Stomach (tissue), 9 donors: Measurements from ENCODE around the gene TBCEL. TPM values are rescaled to one million over a fixed set of nuclear protein-coding genes. Genes with fewer than 3 reads are reported as not detected.
"Not testable (repeated sequence)": the region's sequence is repeated elsewhere in the genome, so short reads cannot be mapped to it uniquely, and the experiment has no call there.

Source experiments
- DNase-seq, 2 donors: peaks; one replicate each; pipeline versions ENCODE4 v3.0.0 to v3.0.0-alpha.2; 2013 to 2019
- H3K27ac ChIP-seq, 5 donors: fragments of 200-600 bp in 4 of 5; sonication (generic) in 4 of 5; one replicate each; pipeline ENCODE4 v1.5.1; 2013 to 2019; ENCODE audit warnings: mild to moderate bottlenecking in 1 of 5, moderate library complexity in 1 of 5
- H3K27me3 ChIP-seq, 3 donors: fragments of 200-600 bp; sonication (generic); one replicate each; pipeline ENCODE4 v1.5.1; 2017 to 2019; ENCODE audit warnings: mixed run types in 1 of 3
- H3K36me3 ChIP-seq, 4 donors: fragments of 200-600 bp; sonication (generic); 1 replicate in 3 of 4; 2 replicates in 1 of 4; pipeline ENCODE4 v1.5.1; 2016 to 2019
- H3K4me1 ChIP-seq, 4 donors: fragments of 200-600 bp; sonication (generic); one replicate each; pipeline ENCODE4 v1.5.1; 2016 to 2019
- H3K4me3 ChIP-seq, 4 donors: fragments of 200-600 bp; sonication (generic) in 3 of 4; one replicate each; pipeline ENCODE4 v1.5.1; 2016 to 2019; ENCODE audit warnings: mild to moderate bottlenecking in 1 of 4
- H3K9me3 ChIP-seq, 4 donors: fragments of 200-600 bp; sonication (generic); one replicate each; pipeline ENCODE4 v1.5.1; 2016 to 2019
- CTCF ChIP-seq, 7 experiments: fragments of 450-650 bp in 4 of 7; fragments of 200-600 bp in 3 of 7; sonication (generic) in 3 of 7; IDR thresholded peaks; one replicate each; pipeline ENCODE4 v1.5.1; 2016 to 2019; ENCODE audit warnings: antibody characterized with exemption in 7 of 7, control low read depth in 2 of 7, mild to moderate bottlenecking in 1 of 7
- EP300 ChIP-seq: sonication (generic); formaldehyde crosslinking; IDR thresholded peaks from one replicate; pipeline ENCODE4 v1.6.1; 2017; ENCODE audit warnings: antibody characterized with exemption
- POLR2A ChIP-seq, 4 donors: fragments of 450-650 bp; IDR thresholded peaks; one replicate each; pipeline ENCODE4 v1.6.1; 2016; ENCODE audit warnings: antibody characterized with exemption in 4 of 4, control low read depth in 2 of 4, mild to moderate bottlenecking in 1 of 4, moderate library complexity in 1 of 4
- POLR2AphosphoS5 ChIP-seq, 3 donors: sonication (generic); formaldehyde crosslinking; IDR thresholded peaks; one replicate each; pipeline ENCODE4 v1.6.1; 2016; ENCODE audit warnings: antibody characterized with exemption in 3 of 3
- WGBS, 5 donors: extraction: QIAGEN DNeasy Blood & Tissue Kit in 3 of 5; methylation state at CpG; one replicate each; pipeline versions ENCODE4 v1.1.5 to v1.1.7; 2013 to 2018; 5-methylcytosine and 5-hydroxymethylcytosine counted together
- intact Hi-C: fragments of 100-400 bp; cut with DNase I; formaldehyde crosslinking; loops from one replicate; pipeline ENCODE4 v1.15.1; 2023; ENCODE audit warnings: low total_unique reads
- polyA plus RNA-seq, 3 donors: library from polyadenylated mRNA; stranded (reverse); fragments of 200-250 nt; gene quantifications; one replicate each; pipeline ENCODE4 v1.2.3, GENCODE V29; 2013
- total RNA-seq, 5 donors: library from RNA; depleted of rRNA; stranded (reverse); fragments of >200 nt; gene quantifications; one replicate each; pipeline versions ENCODE4 v1.1.0 to v1.2.3, GENCODE V29; 2014 to 2016
- donor health status: healthy with polysubstance abuse.
- donor health status: Bipolar disorder and iron deficiency.
- donor health status: healthy.

TBCEL gene
- total and polyA plus RNA-seq, 8 donors: 3.2 to 55.1 (median 8.1) TPM

GRCh38 chr11:121113611-121114010 is 89.7 kb downstream of the TBCEL start:
- WGBS, 5 donors: 64 to 79% (median 74%) methylated on average over 9 of the region's 9 CpGs
- intact Hi-C loops: loop anchor here (10.0 kb wide), 1 partner anchor 179 kb away; no protein-coding TSS in a partner anchor
- no peak for DNase-seq

GRCh38 chr11:121115024-121115423 is 91.1 kb downstream of the TBCEL start:
- not testable (repeated sequence) for DNase-seq, H3K27ac ChIP-seq, H3K9me3 ChIP-seq, H3K27me3 ChIP-seq, H3K4me1 ChIP-seq, H3K36me3 ChIP-seq, H3K4me3 ChIP-seq
- WGBS, 5 donors: 80 to 100% (median 100%) methylated on average over 1 of the region's 1 CpG
- intact Hi-C loops: loop anchor here (10.0 kb wide), 1 partner anchor 180 kb away; no protein-coding TSS in a partner anchor

More at GRCh38 chr11:121113611-121114010, 89.7 kb downstream of the TBCEL start:
- Histone ChIP-seq H3K27ac (no peak overlapping the region), H3K36me3 (no peaks in the 10 kb centered on the region), H3K4me3 (no peak overlapping the region), H3K4me1 (peaks cover 0 to 7% (median 0%) of the 10 kb centered on the region in 4 donors), H3K9me3 (no peaks in the 10 kb centered on the region), H3K27me3 (no peaks in the 10 kb centered on the region)
- TF ChIP-seq POLR2AphosphoS5 (IDR thresholded peaks at IDR 0.05) (no peak), POLR2A (IDR thresholded peaks at IDR 0.05) (no peak), EP300 (no peak), CTCF (IDR thresholded peaks at IDR 0.05) (no peak)

- TF ChIP-seq POLR2A (IDR thresholded peaks at IDR 0.05) (no peak), POLR2AphosphoS5 (IDR thresholded peaks at IDR 0.05) (no peak), CTCF (IDR thresholded peaks at IDR 0.05) (no peak), EP300 (no peak)
- DNase-seq: peak in 1 of 2 donors; percentile 15
- Histone ChIP-seq H3K27ac (no peak overlapping the region), H3K4me1 (peaks cover 0 to under 1% (median 0%) of the 10 kb centered on the region in 4 donors), H3K4me3 (no peak overlapping the region), H3K27me3 (no peaks in the 10 kb centered on the region), H3K9me3 (peaks cover 0 to 14% (median 12%) of the 10 kb centered on the region in 4 donors), H3K36me3 (no peaks in the 10 kb centered on the region)
- WGBS, 5 donors: 56 to 69% (median 65%) methylated on average over 6 of the region's 6 CpGs
- intact Hi-C loops: loop anchor here (10.0 kb wide), 1 partner anchor 183 kb away; no protein-coding TSS in a partner anchor
Measured at GRCh38 chr11:121117788-121118187, 93.9 kb downstream of the TBCEL start.

GRCh38 chr11:121119440-121119839 is 95.5 kb downstream of the TBCEL start:
- no peaks in the 10 kb centered on the region for H3K4me1 ChIP-seq
- TF ChIP-seq CTCF (IDR thresholded peaks at IDR 0.05) (peak in 1 of 7 experiments; percentile 3), EP300 (no peak)
- intact Hi-C loops: loop anchor here (10.0 kb wide), 1 partner anchor 185 kb away; no protein-coding TSS in a partner anchor
- H3K27ac ChIP-seq: no peak overlapping the region
- peaks cover 0 to 23% (median 14%) of the 10 kb centered on the region in 4 donors for H3K9me3 ChIP-seq
- no peak for DNase-seq
- H3K4me3 ChIP-seq: no peak overlapping the region
- no peaks in the 10 kb centered on the region for H3K27me3 ChIP-seq
- 46 to 68% (median 64%) methylated on average over 1 of the region's 1 CpG for WGBS, 5 donors
- H3K36me3 ChIP-seq: no peaks in the 10 kb centered on the region

GRCh38 chr11:121122328-121122727 is 98.4 kb downstream of the TBCEL start:
- Histone ChIP-seq H3K36me3 (no peaks in the 10 kb centered on the region), H3K4me1 (no peaks in the 10 kb centered on the region), H3K4me3 (no peak overlapping the region), H3K27ac (no peak overlapping the region), H3K9me3 (peaks cover 0 to 23% (median 14%) of the 10 kb centered on the region in 4 donors), H3K27me3 (no peaks in the 10 kb centered on the region)
- WGBS, 5 donors: 76 to 90% (median 83%) methylated on average over 3 of the region's 3 CpGs
- no peak for DNase-seq
- intact Hi-C loops: no loop called here
- TF ChIP-seq EP300 (no peak), POLR2A (IDR thresholded peaks at IDR 0.05) (no peak), POLR2AphosphoS5 (IDR thresholded peaks at IDR 0.05) (no peak), CTCF (IDR thresholded peaks at IDR 0.05) (no peak)
